IPS DF 6.9 (cell line): Measurements from ENCODE around the gene GPR171.

Source experiments
- DNase-seq: peaks from one replicate; pipeline ENCODE4 v3.0.0-alpha.2; 2013; ENCODE audit warnings: low read depth, low spot score
- H3K27ac ChIP-seq: one replicate; pipeline ENCODE4 v1.5.1; 2013; ENCODE audit warnings: low read length, control low read depth
- H3K27me3 ChIP-seq: 2 replicates; pipeline ENCODE4 v1.6.1; 2013; ENCODE audit warnings: mild to moderate bottlenecking, low read length; ENCODE audit not compliant: control insufficient read depth, insufficient read depth
- H3K36me3 ChIP-seq: 2 replicates; pipeline ENCODE4 v1.6.1; 2013; ENCODE audit warnings: low read length; ENCODE audit not compliant: control insufficient read depth, insufficient read depth
- H3K4me1 ChIP-seq: 2 replicates; pipeline ENCODE4 v1.6.1; 2013; ENCODE audit warnings: low read length; ENCODE audit not compliant: control insufficient read depth, insufficient read depth
- H3K4me3 ChIP-seq: 2 replicates; pipeline ENCODE4 v1.5.1; 2013; ENCODE audit warnings: mild to moderate bottlenecking, low read length
- H3K9me3 ChIP-seq: 2 replicates; pipeline ENCODE4 v1.6.1; 2013; ENCODE audit warnings: low read length, inconsistent platforms; ENCODE audit not compliant: control insufficient read depth, insufficient read depth
- WGBS: extraction: QIAGEN DNeasy Blood & Tissue Kit; methylation state at CpG from one replicate; pipeline ENCODE4 v1.1.7; 2013; ENCODE audit warnings: mixed read lengths, missing lambda C conversion rate; ENCODE audit not compliant: insufficient read length, insufficient coverage; 5-methylcytosine and 5-hydroxymethylcytosine counted together

GPR171 gene

GRCh38 chr3:151227807-151228665 lies 25.0 kb upstream of the GPR171 start:
- Histone ChIP-seq H3K9me3 (no peaks in the 10 kb centered on the region), H3K27me3 (no peaks in the 10 kb centered on the region; the same call in 1 of the 2 replicates), H3K36me3 (no peaks in the 10 kb centered on the region), H3K4me3 (no peak overlapping the region), H3K4me1 (no peaks in the 10 kb centered on the region), H3K27ac (no peak overlapping the region)
- whole genome bisulfite sequencing: no CpG with 5 or more reads among the region's 9 CpGs
- DNase-seq: peak; percentile 60

GRCh38 chr3:151227266-151227806 lies 24.3 kb upstream of the GPR171 start:
- WGBS: no CpG with 5 or more reads among the region's 6 CpGs
- no peak overlapping the region for H3K27ac ChIP-seq
- no peaks in the 10 kb centered on the region; the same call in 1 of the 2 replicates for H3K27me3 ChIP-seq
- H3K4me3 ChIP-seq: no peak overlapping the region
- H3K36me3 ChIP-seq: no peaks in the 10 kb centered on the region
- DNase-seq: no peak
- no peaks in the 10 kb centered on the region for H3K9me3 ChIP-seq
- H3K4me1 ChIP-seq: no peaks in the 10 kb centered on the region

GRCh38 chr3:151226825-151227224 lies 23.8 kb upstream of the GPR171 start:
- DNase-seq: no peak
- Histone ChIP-seq H3K4me1 (no peaks in the 10 kb centered on the region), H3K27ac (no peak overlapping the region), H3K36me3 (no peaks in the 10 kb centered on the region), H3K27me3 (no peaks in the 10 kb centered on the region; the same call in 1 of the 2 replicates), H3K9me3 (0 out of 2 replicates have a peak, but pooled peaks cover under 1% of the 10 kb centered on the region), H3K4me3 (no peak overlapping the region)
- WGBS: no CpG with 5 or more reads among the region's 5 CpGs

GRCh38 chr3:151226088-151226563 lies 23.1 kb upstream of the GPR171 start:
- H3K27ac ChIP-seq: no peak overlapping the region
- H3K4me3 ChIP-seq: no peak overlapping the region
- 0 out of 2 replicates have a peak, but pooled peaks cover 1% of the 10 kb centered on the region for H3K9me3 ChIP-seq
- H3K4me1 ChIP-seq: no peaks in the 10 kb centered on the region
- no peaks in the 10 kb centered on the region; the same call in 1 of the 2 replicates for H3K27me3 ChIP-seq
- WGBS: no CpG with 5 or more reads among the region's 4 CpGs
- no peaks in the 10 kb centered on the region for H3K36me3 ChIP-seq
- DNase-seq: no peak

GRCh38 chr3:151225040-151225975 lies 22.3 kb upstream of the GPR171 start:
- WGBS: no CpG with 5 or more reads among the region's 9 CpGs
- H3K9me3 ChIP-seq: 0 out of 2 replicates have a peak, but pooled peaks cover 1% of the 10 kb centered on the region
- DNase-seq: no peak
- no peak overlapping the region for H3K27ac ChIP-seq
- no peaks in the 10 kb centered on the region for H3K36me3 ChIP-seq
- no peaks in the 10 kb centered on the region for H3K4me1 ChIP-seq
- no peaks in the 10 kb centered on the region; the same call in 1 of the 2 replicates for H3K27me3 ChIP-seq
- H3K4me3 ChIP-seq: no peak overlapping the region

- Histone ChIP-seq H3K27ac (no peak overlapping the region), H3K9me3 (0 out of 2 replicates have a peak, but pooled peaks cover 1% of the 10 kb centered on the region), H3K4me1 (no peaks in the 10 kb centered on the region), H3K36me3 (no peaks in the 10 kb centered on the region), H3K27me3 (no peaks in the 10 kb centered on the region; the same call in 1 of the 2 replicates), H3K4me3 (no peak overlapping the region)
- WGBS: no CpG with 5 or more reads among the region's 4 CpGs
- DNase-seq: no peak
Observed at GRCh38 chr3:151224268-151224866, 21.4 kb upstream of the GPR171 start.

- H3K27ac ChIP-seq: no peak overlapping the region
- no peak overlapping the region for H3K4me3 ChIP-seq
- H3K9me3 ChIP-seq: 0 out of 2 replicates have a peak, but pooled peaks cover 1% of the 10 kb centered on the region
- H3K27me3 ChIP-seq: no peaks in the 10 kb centered on the region
- no peak for DNase-seq
- H3K36me3 ChIP-seq: no peaks in the 10 kb centered on the region
- no CpG with 5 or more reads among the region's 1 CpG for WGBS
- H3K4me1 ChIP-seq: peaks cover 3% of the 10 kb centered on the region; the same call in 1 of the 2 replicates
Observed at GRCh38 chr3:151219056-151219455, 16.0 kb upstream of the GPR171 start.

- Histone ChIP-seq H3K4me3 (no peak overlapping the region), H3K9me3 (0 out of 2 replicates have a peak, but pooled peaks cover 1% of the 10 kb centered on the region), H3K27ac (no peak overlapping the region), H3K4me1 (peaks cover 3% of the 10 kb centered on the region; the same call in 1 of the 2 replicates), H3K36me3 (no peaks in the 10 kb centered on the region), H3K27me3 (no peaks in the 10 kb centered on the region)
- DNase-seq: no peak
- no CpG with 5 or more reads among the region's 1 CpG for WGBS
Observed at GRCh38 chr3:151218136-151218535, 15.1 kb upstream of the GPR171 start.

- no peak overlapping the region for H3K27ac ChIP-seq
- DNase-seq: no peak
- no CpG with 5 or more reads among the region's 3 CpGs for WGBS
- peaks cover 3% of the 10 kb centered on the region; the same call in 1 of the 2 replicates for H3K4me1 ChIP-seq
- no peak overlapping the region for H3K4me3 ChIP-seq
- no peaks in the 10 kb centered on the region for H3K36me3 ChIP-seq
- H3K27me3 ChIP-seq: no peaks in the 10 kb centered on the region
- 0 out of 2 replicates have a peak, but pooled peaks cover 1% of the 10 kb centered on the region for H3K9me3 ChIP-seq
Observed at GRCh38 chr3:151216641-151217607, 13.9 kb upstream of the GPR171 start.
